OCI-LY7 (cell line): ENCODE data around the gene SCUBE3. TPM values are rescaled to one million over a fixed set of nuclear protein-coding genes. Genes with fewer than 3 reads are reported as not detected.

Experiments used
- BruUV-seq: library from RNA; stranded (reverse); fragments of 400-500 nt; replicated peaks from 2 replicates; lab custom pipeline; 2021; lab: Mats Ljungman, UMichigan
- CTCF ChIA-PET: fragments of 300-600 bp; sonication (Branson Sonifier 250); formaldehyde crosslinking; loops from one replicate; lab custom pipeline; 2022; ENCODE audit warnings: antibody characterized with exemption; ENCODE audit not compliant: unreplicated experiment; lab: Charles Lee
- POLR2A ChIA-PET: fragments of 300-600 bp; sonication (Branson Sonifier 250); formaldehyde crosslinking; loops from one replicate; lab custom pipeline; 2022; ENCODE audit warnings: antibody characterized with exemption; lab: Charles Lee
- DNase-seq: peaks from one replicate; pipeline ENCODE4 v3.0.0-alpha.2; 2015; ENCODE audit warnings: low spot score
- H2AFZ ChIP-seq: fragments of 200-600 bp; sonication (generic), shearing (Covaris generic); 2 replicates; pipeline ENCODE4 v1.6.1; 2014; ENCODE audit warnings: mild to moderate bottlenecking, antibody characterized with exemption, low read length, moderate library complexity
- H3K27ac ChIP-seq: fragments of 200-600 bp; sonication (generic); 2 replicates; pipeline ENCODE4 v1.5.1; 2014; ENCODE audit warnings: mixed run types, low read depth, mild to moderate bottlenecking, moderate library complexity, low read length, inconsistent platforms; ENCODE audit not compliant: poor library complexity, severe bottlenecking
- H3K36me3 ChIP-seq: fragments of 200-600 bp; sonication (generic); 2 replicates; pipeline ENCODE4 v1.6.1; 2014; ENCODE audit warnings: mild to moderate bottlenecking, antibody characterized with exemption, low read length, moderate library complexity, mixed read lengths; ENCODE audit not compliant: insufficient read depth
- H3K4me1 ChIP-seq: fragments of 200-600 bp; sonication (generic); 2 replicates; pipeline ENCODE4 v1.5.1; 2014; ENCODE audit warnings: mild to moderate bottlenecking, low read length; ENCODE audit not compliant: insufficient read depth, poor library complexity, severe bottlenecking
- H3K4me2 ChIP-seq: fragments of 200-600 bp; sonication (generic); 2 replicates; pipeline ENCODE4 v1.6.1; 2014; ENCODE audit warnings: mild to moderate bottlenecking, low read length
- H3K4me3 ChIP-seq: fragments of 200-600 bp; sonication (generic); 2 replicates; pipeline ENCODE4 v1.5.1; 2014; ENCODE audit warnings: mild to moderate bottlenecking, low read depth, low read length; ENCODE audit not compliant: poor library complexity, severe bottlenecking
- H3K79me2 ChIP-seq: fragments of 200-600 bp; sonication (generic); 2 replicates; pipeline ENCODE4 v1.6.1; 2016; ENCODE audit warnings: low read depth, mild to moderate bottlenecking, low read length, moderate library complexity, mixed read lengths; ENCODE audit not compliant: insufficient read depth
- H3K9me2 ChIP-seq: fragments of 200-600 bp; sonication (generic); 2 replicates; pipeline ENCODE4 v1.6.1; 2016; ENCODE audit warnings: mild to moderate bottlenecking, low read length, mixed read lengths; ENCODE audit not compliant: insufficient read depth
- H3K9me3 ChIP-seq: fragments of 200-600 bp; sonication (generic); 2 replicates; pipeline ENCODE4 v1.6.1; 2014; ENCODE audit warnings: mild to moderate bottlenecking, mixed run types, low read length, mixed read lengths
- H4K20me1 ChIP-seq: fragments of 200-600 bp; sonication (generic); 2 replicates; pipeline ENCODE4 v1.6.1; 2014; ENCODE audit warnings: mild to moderate bottlenecking, antibody characterized with exemption, low read length, moderate library complexity, mixed read lengths; ENCODE audit not compliant: insufficient read depth
- EZH2phosphoT487 ChIP-seq: fragments of 200-600 bp; sonication (generic); IDR thresholded peaks from 2 replicates; pipeline ENCODE4 v1.6.1; 2018; ENCODE audit warnings: low read depth, borderline replicate concordance, mild to moderate bottlenecking, mixed run types, antibody characterized with exemption, low read length, moderate library complexity, mixed read lengths
- intact Hi-C: fragments of 100-400 bp; cut with micrococcal nuclease; formaldehyde crosslinking; loops from one replicate; pipeline ENCODE4 v1.10.0; 2022; ENCODE audit not compliant: unreplicated experiment
- total RNA-seq, 2 experiments: library from RNA; depleted of rRNA in 1 of 2; stranded (reverse); fragments of >200 nt in 1 of 2; shearing (Covaris generic) in 1 of 2; gene quantifications; 2 replicates each; pipeline ENCODE4 v1.2.3, GENCODE V29; 2014 to 2022
- TF ChIP-seq, protein P1 (sequence below): fragments of 200-600 bp; sonication (generic); conservative IDR thresholded peaks from 2 replicates; pipeline ENCODE4 v1.5.1; 2014; ENCODE audit warnings: mild to moderate bottlenecking, antibody characterized with exemption, low read length, moderate library complexity, mixed read lengths

The SCUBE3 gene
- total RNA-seq, 2 experiments from 2014 or later, result not detected

DNA sequence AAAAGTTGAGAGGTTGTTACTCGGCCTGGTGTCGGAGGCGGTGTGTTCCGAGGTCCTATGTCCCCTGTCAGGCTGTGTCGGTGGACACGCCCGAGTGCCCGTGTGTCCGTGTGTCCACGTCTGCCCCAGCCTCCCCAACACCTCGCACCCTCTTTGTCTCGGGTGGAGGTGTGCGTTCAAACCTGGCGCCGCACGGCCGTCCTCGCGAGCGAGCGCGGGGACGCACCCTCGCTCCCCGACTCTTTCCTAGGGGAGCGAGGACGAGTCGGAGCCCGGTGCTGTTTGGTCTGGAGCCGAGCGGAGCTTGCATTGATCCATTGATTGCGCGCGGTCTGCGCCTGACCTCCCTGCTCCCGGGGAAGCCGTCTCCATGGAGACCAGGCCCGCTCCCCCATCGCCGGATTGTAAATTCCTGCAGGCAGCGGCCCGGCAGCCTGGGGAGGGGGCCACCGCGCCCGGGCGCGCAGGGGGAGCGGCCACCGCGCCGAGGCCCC is 411 bp upstream of the SCUBE3 start:
- no peak for TF ChIP-seq EZH2phosphoT487
- TF ChIP-seq, protein P1, sequence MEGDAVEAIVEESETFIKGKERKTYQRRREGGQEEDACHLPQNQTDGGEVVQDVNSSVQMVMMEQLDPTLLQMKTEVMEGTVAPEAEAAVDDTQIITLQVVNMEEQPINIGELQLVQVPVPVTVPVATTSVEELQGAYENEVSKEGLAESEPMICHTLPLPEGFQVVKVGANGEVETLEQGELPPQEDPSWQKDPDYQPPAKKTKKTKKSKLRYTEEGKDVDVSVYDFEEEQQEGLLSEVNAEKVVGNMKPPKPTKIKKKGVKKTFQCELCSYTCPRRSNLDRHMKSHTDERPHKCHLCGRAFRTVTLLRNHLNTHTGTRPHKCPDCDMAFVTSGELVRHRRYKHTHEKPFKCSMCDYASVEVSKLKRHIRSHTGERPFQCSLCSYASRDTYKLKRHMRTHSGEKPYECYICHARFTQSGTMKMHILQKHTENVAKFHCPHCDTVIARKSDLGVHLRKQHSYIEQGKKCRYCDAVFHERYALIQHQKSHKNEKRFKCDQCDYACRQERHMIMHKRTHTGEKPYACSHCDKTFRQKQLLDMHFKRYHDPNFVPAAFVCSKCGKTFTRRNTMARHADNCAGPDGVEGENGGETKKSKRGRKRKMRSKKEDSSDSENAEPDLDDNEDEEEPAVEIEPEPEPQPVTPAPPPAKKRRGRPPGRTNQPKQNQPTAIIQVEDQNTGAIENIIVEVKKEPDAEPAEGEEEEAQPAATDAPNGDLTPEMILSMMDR, result no peak
- Histone ChIP-seq H2AFZ (no peak overlapping the region), H3K9me3 (no peaks in the 10 kb centered on the region), H3K36me3 (no peaks in the 10 kb centered on the region), H3K79me2 (no peaks in the 10 kb centered on the region), H4K20me1 (no peaks in the 10 kb centered on the region), H3K4me1 (peaks cover 13% of the 10 kb centered on the region), H3K4me2 (no peak overlapping the region), H3K4me3 (no peak overlapping the region), H3K9me2 (no peaks in the 10 kb centered on the region), H3K27ac (no peak overlapping the region)
- DNase-seq, result no peak
- CTCF ChIA-PET, result no interaction called here
- BruUV-seq, result no TSS peak
- intact Hi-C loops, result no loop called here
- POLR2A ChIA-PET, result no interaction called here

- no peak for DNase-seq
- H3K4me2 ChIP-seq, result no peak overlapping the region
- POLR2A ChIA-PET, result interaction anchor here (1.0 kb wide), 1 partner anchor 15 kb away, joined by 3 read pairs; no protein-coding TSS in a partner anchor
- TF ChIP-seq EZH2phosphoT487, result no peak
- TF ChIP-seq, protein P1, result no peak
- no peaks in the 10 kb centered on the region for H3K79me2 ChIP-seq
- H3K9me3 ChIP-seq, result no peaks in the 10 kb centered on the region
- BruUV-seq, result no TSS peak
- no peak overlapping the region for H3K4me3 ChIP-seq
- CTCF ChIA-PET, result no interaction called here
- H3K36me3 ChIP-seq, result no peaks in the 10 kb centered on the region
- H4K20me1 ChIP-seq, result no peaks in the 10 kb centered on the region; the same call in 1 of the 2 replicates
- no peaks in the 10 kb centered on the region for H3K4me1 ChIP-seq
- H3K27ac ChIP-seq, result no peak overlapping the region
- intact Hi-C loops, result no loop called here
- H2AFZ ChIP-seq, result no peak overlapping the region
- no peaks in the 10 kb centered on the region for H3K9me2 ChIP-seq
These were observed 1.3 kb downstream of the SCUBE3 start for GRCh38 chr6:35214869-35215664.
